Liver (tissue), 3 donors: ENCODE measurements around the gene THADA.

ENCODE experiments used
- ATF3 ChIP-seq: IDR thresholded peaks from 2 replicates; pipeline ENCODE4 v1.6.1; 2016; ENCODE audit warnings: antibody characterized with exemption
- CTCF ChIP-seq: fragments of 150-350 bp; IDR thresholded peaks from 2 replicates; pipeline ENCODE4 v1.5.1; 2017; ENCODE audit warnings: improper control_type of control experiment, low read depth, low read length; ENCODE audit not compliant: missing input control
- FOXA1 ChIP-seq: IDR thresholded peaks from 2 replicates; pipeline ENCODE4 v1.6.1; 2016; ENCODE audit warnings: antibody characterized with exemption
- GABPA ChIP-seq, 2 donors: IDR thresholded peaks in 1 of 2; conservative IDR thresholded peaks in 1 of 2; 2 replicates each; pipeline ENCODE4 v1.6.1; 2016; ENCODE audit warnings: antibody characterized with exemption in 2 of 2, mild to moderate bottlenecking in 1 of 2, moderate library complexity in 1 of 2
- JUND ChIP-seq, 2 donors: IDR thresholded peaks; 2 replicates each; pipeline ENCODE4 v1.6.1; 2016; ENCODE audit warnings: antibody characterized with exemption in 2 of 2
- MAX ChIP-seq: IDR thresholded peaks from 2 replicates; pipeline ENCODE4 v1.6.1; 2016; ENCODE audit warnings: antibody characterized with exemption
- REST ChIP-seq: IDR thresholded peaks from 2 replicates; pipeline ENCODE4 v1.6.1; 2016; ENCODE audit warnings: antibody characterized with exemption, mild to moderate bottlenecking
- donor health status: healthy.
- donor health status: healthy.

GRCh38 chr2:43355399-43355798, 240.4 kb downstream of the THADA start:
- TF ChIP-seq CTCF (no peak), REST (no peak), MAX (no peak), GABPA (IDR thresholded peaks at IDR 0.05 in 1 of 2, conservative IDR thresholded peaks at IDR 0.05 in 1 of 2) (no peak), JUND (IDR thresholded peaks at IDR 0.05) (no peak), ATF3 (no peak), FOXA1 (no peak)
